B cell (primary cell): ENCODE measurements around the gene POU4F3.

Experiments
- CTCF ChIP-seq: fragments of 200-600 bp; IDR thresholded peaks from one replicate; pipeline ENCODE4 v1.8.0; 2022; ENCODE audit warnings: antibody characterized with exemption, mild to moderate bottlenecking
- EZH2 ChIP-seq: IDR thresholded peaks from 2 replicates; pipeline ENCODE4 v1.6.1; 2012; ENCODE audit warnings: borderline replicate concordance, low read depth, mild to moderate bottlenecking, moderate library complexity, low read length; ENCODE audit not compliant: insufficient read depth, poor library complexity, severe bottlenecking

- no peak for TF ChIP-seq CTCF
- no peak for TF ChIP-seq EZH2
Measured at GRCh38 chr5:146380714-146381113, 42.1 kb downstream of the POU4F3 start.
